ENCODE data around the gene PEX10.
A peak's percentile ranks its signal among the peaks of the same experiment; 100 is the strongest.

The PEX10 gene

DNA sequence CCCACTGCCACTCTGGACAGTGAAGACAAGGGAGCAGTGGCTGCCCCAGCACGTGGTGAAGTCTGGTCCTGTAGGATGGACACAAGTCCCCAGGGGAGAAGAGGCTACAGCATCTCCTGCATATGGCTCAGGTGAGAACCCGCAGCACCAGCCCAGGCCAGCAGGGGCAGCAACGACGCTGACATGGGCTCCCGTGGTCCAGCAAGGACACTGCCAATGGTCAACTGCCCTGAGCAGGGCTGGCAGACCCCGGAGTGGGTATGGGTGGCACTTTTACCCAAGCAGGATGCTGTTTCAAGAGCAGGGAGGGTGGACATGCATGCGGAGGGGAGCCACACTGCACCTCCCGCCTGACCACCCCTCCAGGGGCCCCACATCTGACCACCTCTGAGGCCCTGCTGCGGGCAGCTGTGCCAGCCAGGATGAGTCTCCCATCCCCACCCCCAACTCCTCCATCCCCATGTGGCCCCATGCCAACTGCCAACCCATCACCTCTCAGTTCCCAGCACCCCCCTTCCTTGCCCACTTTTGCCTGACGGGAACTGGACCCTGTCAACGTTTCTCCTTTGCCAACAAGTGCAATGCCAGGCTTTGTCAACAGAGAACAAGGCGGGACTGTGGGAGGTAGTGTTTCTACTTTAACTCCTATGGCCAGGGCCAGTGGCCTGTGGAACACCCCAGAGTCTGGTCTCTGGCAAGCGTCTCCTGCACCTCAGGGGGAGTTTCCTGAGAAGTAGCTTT is 29.6 kb downstream of the PEX10 start:
- Histone ChIP-seq H3K27me3 (replicated peaks; ENCODE audit: insufficient read depth, low read length) (peaks cover 69% of the 10 kb centered on the region), H3K4me2 (ENCODE audit: low read depth, low read length) (no peak overlapping the region), H3K4me3 (ENCODE audit: low read length) (no peak overlapping the region), H2AFZ (ENCODE audit: low read length) (no peak overlapping the region), H4K20me1 (ENCODE audit: insufficient read depth, low read length) (no peaks in the 10 kb centered on the region), H3K9ac (ENCODE audit: low read length) (no peak overlapping the region), H3K79me2 (ENCODE audit: low read length) (no peaks in the 10 kb centered on the region), H3F3A (ENCODE audit: insufficient read depth, low read length) (no peaks in the 10 kb centered on the region), H3K9me2 (replicated peaks; ENCODE audit: insufficient read depth, low read length) (no peaks in the 10 kb centered on the region), H3K9me3 (replicated peaks; ENCODE audit: insufficient read depth, low read length) (no peaks in the 10 kb centered on the region), H3K27ac (ENCODE audit: low read length) (no peak overlapping the region), H3K36me3 (replicated peaks; ENCODE audit: insufficient read depth, low read length) (no peaks in the 10 kb centered on the region), H3K4me1 (ENCODE audit: low read length) (no peaks in the 10 kb centered on the region)
- no peak for TF ChIP-seq EZH2 (optimal IDR thresholded peaks at IDR 0.05; ENCODE audit: low read depth, low read length)
- TF ChIP-seq EZH2phosphoT487 (IDR thresholded peaks at IDR 0.05; ENCODE audit: low read length), result no peak
- TF ChIP-seq, protein P1, sequence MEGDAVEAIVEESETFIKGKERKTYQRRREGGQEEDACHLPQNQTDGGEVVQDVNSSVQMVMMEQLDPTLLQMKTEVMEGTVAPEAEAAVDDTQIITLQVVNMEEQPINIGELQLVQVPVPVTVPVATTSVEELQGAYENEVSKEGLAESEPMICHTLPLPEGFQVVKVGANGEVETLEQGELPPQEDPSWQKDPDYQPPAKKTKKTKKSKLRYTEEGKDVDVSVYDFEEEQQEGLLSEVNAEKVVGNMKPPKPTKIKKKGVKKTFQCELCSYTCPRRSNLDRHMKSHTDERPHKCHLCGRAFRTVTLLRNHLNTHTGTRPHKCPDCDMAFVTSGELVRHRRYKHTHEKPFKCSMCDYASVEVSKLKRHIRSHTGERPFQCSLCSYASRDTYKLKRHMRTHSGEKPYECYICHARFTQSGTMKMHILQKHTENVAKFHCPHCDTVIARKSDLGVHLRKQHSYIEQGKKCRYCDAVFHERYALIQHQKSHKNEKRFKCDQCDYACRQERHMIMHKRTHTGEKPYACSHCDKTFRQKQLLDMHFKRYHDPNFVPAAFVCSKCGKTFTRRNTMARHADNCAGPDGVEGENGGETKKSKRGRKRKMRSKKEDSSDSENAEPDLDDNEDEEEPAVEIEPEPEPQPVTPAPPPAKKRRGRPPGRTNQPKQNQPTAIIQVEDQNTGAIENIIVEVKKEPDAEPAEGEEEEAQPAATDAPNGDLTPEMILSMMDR (IDR thresholded peaks at IDR 0.05; ENCODE audit: low read length), result peak; percentile 42
- DNase-seq, result no peak

DNA sequence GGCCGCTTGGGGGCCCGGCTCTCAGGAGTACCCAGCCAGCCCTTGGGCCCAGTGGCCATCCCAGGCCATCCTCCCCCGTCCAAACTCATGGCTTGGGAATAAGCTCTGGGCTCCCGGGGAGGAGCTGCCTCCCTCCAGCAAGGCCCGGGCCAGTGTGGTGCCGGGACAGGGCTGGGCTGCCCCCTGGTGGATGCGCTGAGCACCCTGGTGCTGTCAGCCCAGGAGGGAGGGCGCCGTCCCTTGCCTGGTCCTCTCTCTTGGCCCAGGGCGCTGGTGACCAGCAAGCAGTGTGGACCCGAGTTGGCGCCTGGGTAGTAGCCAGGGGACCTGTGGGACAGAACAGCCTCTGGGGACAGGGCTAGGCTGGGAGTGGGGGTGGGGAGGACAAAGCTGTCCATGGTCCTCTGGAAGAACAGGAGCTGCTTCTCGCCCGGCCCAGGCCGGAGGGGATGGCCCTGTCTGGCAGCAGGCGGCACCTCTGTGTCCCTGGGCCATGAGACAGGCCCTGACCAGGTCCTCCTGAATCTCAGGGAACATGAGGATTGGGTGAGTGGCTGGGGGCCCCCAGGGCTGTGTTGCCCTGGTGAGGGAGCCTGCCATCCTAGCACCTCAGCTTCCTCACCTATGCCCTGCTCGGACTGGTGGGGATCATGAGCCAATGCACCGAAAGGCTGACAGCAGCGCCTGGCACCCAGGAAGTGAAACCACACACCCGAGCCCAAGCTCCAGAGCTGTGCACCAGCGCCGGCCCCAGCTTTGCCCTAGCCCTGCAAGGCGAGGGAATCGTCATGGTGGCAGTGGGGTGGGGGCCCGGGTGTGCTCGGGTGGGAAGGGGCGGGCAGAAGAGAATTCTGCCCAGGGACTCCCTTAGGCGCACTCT is 30.4 kb downstream of the PEX10 start:
- Histone ChIP-seq H3K4me1 (ENCODE audit: low read length) (no peaks in the 10 kb centered on the region), H3K9me3 (replicated peaks; ENCODE audit: insufficient read depth, low read length) (no peaks in the 10 kb centered on the region), H3F3A (ENCODE audit: insufficient read depth, low read length) (no peaks in the 10 kb centered on the region), H3K4me2 (ENCODE audit: low read depth, low read length) (no peak overlapping the region), H4K20me1 (ENCODE audit: insufficient read depth, low read length) (no peaks in the 10 kb centered on the region), H3K79me2 (ENCODE audit: low read length) (no peaks in the 10 kb centered on the region), H3K36me3 (replicated peaks; ENCODE audit: insufficient read depth, low read length) (no peaks in the 10 kb centered on the region), H3K4me3 (ENCODE audit: low read length) (no peak overlapping the region), H3K27me3 (replicated peaks; ENCODE audit: insufficient read depth, low read length) (peaks cover 78% of the 10 kb centered on the region), H3K9me2 (replicated peaks; ENCODE audit: insufficient read depth, low read length) (no peaks in the 10 kb centered on the region), H2AFZ (ENCODE audit: low read length) (no peak overlapping the region), H3K27ac (ENCODE audit: low read length) (no peak overlapping the region), H3K9ac (ENCODE audit: low read length) (no peak overlapping the region)
- DNase-seq, result peak; percentile 45
- TF ChIP-seq, protein P1 (IDR thresholded peaks at IDR 0.05; ENCODE audit: low read length), result peak; percentile 88
- TF ChIP-seq EZH2phosphoT487 (IDR thresholded peaks at IDR 0.05; ENCODE audit: low read length), result no peak
- TF ChIP-seq EZH2 (optimal IDR thresholded peaks at IDR 0.05; ENCODE audit: low read depth, low read length), result no peak

DNA sequence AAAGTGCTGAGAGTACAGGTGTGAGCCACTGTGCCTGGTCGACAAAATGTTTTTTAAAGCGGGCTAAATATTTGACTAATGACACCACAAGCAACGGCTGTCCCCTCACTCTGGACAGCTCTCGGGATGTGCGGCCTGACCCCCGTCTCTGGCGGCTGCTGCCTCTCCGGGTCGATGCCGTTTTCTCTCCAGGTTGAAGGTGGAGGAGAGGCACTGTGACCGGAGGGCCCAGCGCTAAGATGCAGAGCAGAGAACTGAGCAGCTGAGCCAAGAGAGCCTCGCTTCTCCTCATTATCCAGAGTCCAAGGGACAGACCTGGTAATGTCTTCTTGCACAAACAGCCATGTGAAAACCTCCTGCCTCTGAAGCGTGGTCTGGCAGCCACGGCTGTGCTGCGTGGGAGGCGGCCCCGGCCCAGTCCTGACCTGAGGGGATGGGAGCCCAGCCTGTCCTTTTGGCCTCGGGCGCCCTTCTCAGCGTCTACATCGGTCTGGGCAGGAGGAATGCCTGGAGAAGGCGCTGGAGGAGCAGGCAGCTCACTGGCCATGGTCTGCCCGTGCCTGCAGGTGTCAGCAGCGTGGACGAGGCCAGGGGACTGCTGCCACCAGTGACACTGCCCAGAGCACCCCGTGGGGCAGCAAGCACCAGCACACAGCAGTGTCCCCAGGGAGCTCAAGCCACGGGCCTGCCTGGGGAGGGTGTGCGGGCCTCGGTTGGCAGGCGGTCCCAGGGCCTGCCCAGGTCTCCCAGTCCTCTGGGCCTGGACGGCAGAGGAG is 31.4 kb downstream of the PEX10 start:
- H3K27me3 ChIP-seq (replicated peaks; ENCODE audit: insufficient read depth, low read length), result peaks cover 87% of the 10 kb centered on the region

More for the DNA sequence above, 31.4 kb downstream of the PEX10 start:
- TF ChIP-seq, protein P1 (IDR thresholded peaks at IDR 0.05; ENCODE audit: low read length), result no peak
- TF ChIP-seq EZH2 (optimal IDR thresholded peaks at IDR 0.05; ENCODE audit: low read depth, low read length), result no peak
- no peak for TF ChIP-seq EZH2phosphoT487 (IDR thresholded peaks at IDR 0.05; ENCODE audit: low read length)
- H3K4me3 ChIP-seq (ENCODE audit: low read length), result no peak overlapping the region
- H4K20me1 ChIP-seq (ENCODE audit: insufficient read depth, low read length), result no peaks in the 10 kb centered on the region
- no peaks in the 10 kb centered on the region for H3K36me3 ChIP-seq (replicated peaks; ENCODE audit: insufficient read depth, low read length)
- no peaks in the 10 kb centered on the region for H3F3A ChIP-seq (ENCODE audit: insufficient read depth, low read length)
- no peak overlapping the region for H2AFZ ChIP-seq (ENCODE audit: low read length)
- no peaks in the 10 kb centered on the region for H3K79me2 ChIP-seq (ENCODE audit: low read length)
- H3K9me2 ChIP-seq (replicated peaks; ENCODE audit: insufficient read depth, low read length), result no peaks in the 10 kb centered on the region
- no peaks in the 10 kb centered on the region for H3K9me3 ChIP-seq (replicated peaks; ENCODE audit: insufficient read depth, low read length)
- H3K9ac ChIP-seq (ENCODE audit: low read length), result no peak overlapping the region
- no peak overlapping the region for H3K27ac ChIP-seq (ENCODE audit: low read length)
- H3K4me2 ChIP-seq (ENCODE audit: low read depth, low read length), result no peak overlapping the region
- H3K4me1 ChIP-seq (ENCODE audit: low read length), result no peaks in the 10 kb centered on the region
- DNase-seq, result no peak
